Liver (tissue), 3 donors: ENCODE data around the gene FAM184A.
"Not testable (repeated sequence)": the region's sequence is repeated elsewhere in the genome, so short reads cannot be mapped to it uniquely, and the experiment has no call there.

Experiments used
- CTCF ChIP-seq: fragments of 150-350 bp; IDR thresholded peaks from 2 replicates; pipeline ENCODE4 v1.5.1; 2017; ENCODE audit warnings: improper control_type of control experiment, low read depth, low read length; ENCODE audit not compliant: missing input control
- GABPA ChIP-seq, 2 donors: IDR thresholded peaks in 1 of 2; conservative IDR thresholded peaks in 1 of 2; 2 replicates each; pipeline ENCODE4 v1.6.1; 2016; ENCODE audit warnings: antibody characterized with exemption in 2 of 2, mild to moderate bottlenecking in 1 of 2, moderate library complexity in 1 of 2
- MAX ChIP-seq: IDR thresholded peaks from 2 replicates; pipeline ENCODE4 v1.6.1; 2016; ENCODE audit warnings: antibody characterized with exemption
- REST ChIP-seq: IDR thresholded peaks from 2 replicates; pipeline ENCODE4 v1.6.1; 2016; ENCODE audit warnings: antibody characterized with exemption, mild to moderate bottlenecking
- SP1 ChIP-seq: IDR thresholded peaks from 2 replicates; pipeline ENCODE4 v1.6.1; 2018; ENCODE audit warnings: antibody characterized with exemption, mild to moderate bottlenecking
- TAF1 ChIP-seq: conservative IDR thresholded peaks from 2 replicates; pipeline ENCODE4 v1.6.1; 2016; ENCODE audit warnings: antibody characterized with exemption, mild to moderate bottlenecking
- donor health status: healthy.
- donor health status: healthy.

- not testable (repeated sequence) for TF ChIP-seq CTCF; GABPA (IDR thresholded peaks at IDR 0.05 in 1 of 2, conservative IDR thresholded peaks at IDR 0.05 in 1 of 2); TAF1; SP1; REST; MAX
Observed at GRCh38 chr6:119119062-119119461, 40.6 kb upstream of the FAM184A start.
